Astrocyte (in vitro differentiated cells and primary cell): ENCODE data around the gene HIPK1. TPM values are rescaled to one million over a fixed set of nuclear protein-coding genes. Genes with fewer than 3 reads are reported as not detected.

Experiments
- DNase-seq: peaks from one replicate; pipeline ENCODE4 v3.0.0-alpha.2; 2010; ENCODE audit warnings: low read depth
- FAIRE-seq: peaks from 2 replicates; lab custom pipeline; 2011; peaks lifted over from hg19 to GRCh38; lab: Jason Lieb, UNC
- H2AFZ ChIP-seq: 2 replicates; pipeline ENCODE4 v1.6.0; 2012; ENCODE audit warnings: low read depth, low read length, inconsistent platforms
- H3K27ac ChIP-seq: 2 replicates; pipeline ENCODE4 v1.5.1; 2011; ENCODE audit warnings: low read depth, low read length, inconsistent platforms
- H3K27me3 ChIP-seq: 2 replicates; pipeline ENCODE4 v1.6.0; 2011; ENCODE audit warnings: low read length, inconsistent platforms; ENCODE audit not compliant: insufficient read depth
- H3K36me3 ChIP-seq: 2 replicates; pipeline ENCODE4 v1.5.1; 2011; ENCODE audit warnings: low read length, inconsistent platforms; ENCODE audit not compliant: insufficient read depth
- H3K4me1 ChIP-seq: 2 replicates; pipeline ENCODE4 v1.5.1; 2011; ENCODE audit warnings: low read length, inconsistent platforms; ENCODE audit not compliant: insufficient read depth
- H3K4me2 ChIP-seq: 2 replicates; pipeline ENCODE4 v1.6.0; 2012; ENCODE audit warnings: low read length, inconsistent platforms
- H3K4me3 ChIP-seq: 2 replicates; pipeline ENCODE4 v1.5.1; 2011; ENCODE audit warnings: low read depth, mild to moderate bottlenecking, low read length, inconsistent platforms; ENCODE audit not compliant: insufficient read depth
- H3K79me2 ChIP-seq: 2 replicates; pipeline ENCODE4 v1.6.0; 2012; ENCODE audit warnings: mild to moderate bottlenecking, low read length, inconsistent platforms; ENCODE audit not compliant: insufficient read depth
- H3K9ac ChIP-seq: 2 replicates; pipeline ENCODE4 v1.6.0; 2012; ENCODE audit warnings: mild to moderate bottlenecking, low read length, inconsistent platforms
- H3K9me3 ChIP-seq: 2 replicates; pipeline ENCODE4 v1.5.1; 2012; ENCODE audit warnings: low read depth, mild to moderate bottlenecking, low read length, inconsistent platforms; ENCODE audit not compliant: insufficient read depth
- H4K20me1 ChIP-seq: 2 replicates; pipeline ENCODE4 v1.6.0; 2012; ENCODE audit warnings: low read length, inconsistent platforms; ENCODE audit not compliant: insufficient read depth
- H3K27ac Mint-ChIP-seq: one replicate; pipeline ENCODE4 v1.8.0; 2021; ENCODE audit warnings: mild to moderate bottlenecking, mixed read lengths; ENCODE audit not compliant: unreplicated experiment
- H3K27me3 Mint-ChIP-seq: one replicate; pipeline ENCODE4 v1.8.0; 2021; ENCODE audit warnings: low read depth, mixed read lengths; ENCODE audit not compliant: unreplicated experiment
- H3K36me3 Mint-ChIP-seq: one replicate; pipeline ENCODE4 v1.8.0; 2021; ENCODE audit warnings: low read depth, mixed read lengths; ENCODE audit not compliant: unreplicated experiment
- H3K4me1 Mint-ChIP-seq: one replicate; pipeline ENCODE4 v1.8.0; 2021; ENCODE audit warnings: low read depth, mixed read lengths; ENCODE audit not compliant: unreplicated experiment
- H3K4me3 Mint-ChIP-seq: one replicate; pipeline ENCODE4 v1.8.0; 2021; ENCODE audit warnings: mild to moderate bottlenecking, moderate library complexity, mixed read lengths; ENCODE audit not compliant: unreplicated experiment
- H3K9me3 Mint-ChIP-seq: one replicate; pipeline ENCODE4 v1.8.0; 2021; ENCODE audit warnings: mild to moderate bottlenecking, mixed read lengths; ENCODE audit not compliant: unreplicated experiment
- CTCF ChIP-seq: IDR thresholded peaks from 2 replicates; pipeline ENCODE4 v1.5.1; 2011; ENCODE audit warnings: low read depth, mild to moderate bottlenecking, inconsistent platforms, low read length, moderate library complexity; ENCODE audit not compliant: insufficient read depth
- EZH2 ChIP-seq: IDR thresholded peaks from 2 replicates; pipeline ENCODE4 v1.6.1; 2012; ENCODE audit warnings: mild to moderate bottlenecking, low read length, inconsistent platforms; ENCODE audit not compliant: insufficient read depth
- total RNA-seq: library from RNA; stranded (reverse); gene quantifications from 2 replicates; pipeline ENCODE4 v1.2.1, GENCODE V29; 2021

HIPK1 gene
- total RNA-seq, 1 donor from 2014 or later: 55.4 TPM

DNA sequence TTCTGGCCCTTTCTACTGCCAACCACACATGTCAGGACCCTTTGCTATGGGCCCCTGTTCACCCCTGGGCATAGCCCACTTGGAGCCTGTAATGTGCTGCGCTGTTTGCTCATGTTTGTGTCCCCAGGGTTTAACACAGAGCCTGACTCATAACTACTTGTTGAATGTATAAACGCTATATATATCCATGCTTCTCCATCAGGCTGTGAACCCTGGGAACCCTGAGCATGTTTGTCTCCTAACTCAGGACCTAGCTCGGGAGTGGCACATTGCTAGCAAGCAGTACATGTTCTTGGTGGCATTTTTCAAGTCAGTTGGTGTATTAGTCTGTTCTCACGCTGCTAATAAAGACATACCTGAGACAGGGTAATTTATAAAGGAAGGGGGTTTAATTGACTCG, 58.1 kb downstream of the HIPK1 start:
- DNase-seq (no peak), FAIRE-seq (no peak)
- no peak overlapping the region for H3K27ac ChIP-seq
- Mint-ChIP-seq H3K4me3 (no peak overlapping the region), H3K36me3 (peaks cover 4% of the 10 kb centered on the region), H3K27ac (no peak overlapping the region), H3K4me1 (peaks cover 3% of the 10 kb centered on the region), H3K9me3 (peaks cover 11% of the 10 kb centered on the region), H3K27me3 (peaks cover 6% of the 10 kb centered on the region)
- H3K4me3 ChIP-seq: no peak overlapping the region
- TF ChIP-seq CTCF: no peak
- no peak for TF ChIP-seq EZH2
- H3K4me1 ChIP-seq: peaks cover 14% of the 10 kb centered on the region
- no peaks in the 10 kb centered on the region for H3K36me3 ChIP-seq
- H2AFZ ChIP-seq: no peak overlapping the region
- no peaks in the 10 kb centered on the region for H4K20me1 ChIP-seq
- H3K4me2 ChIP-seq: no peak overlapping the region
- no peaks in the 10 kb centered on the region for H3K27me3 ChIP-seq
- no peak overlapping the region for H3K9ac ChIP-seq
- no peaks in the 10 kb centered on the region for H3K9me3 ChIP-seq
- H3K79me2 ChIP-seq: no peaks in the 10 kb centered on the region

DNA sequence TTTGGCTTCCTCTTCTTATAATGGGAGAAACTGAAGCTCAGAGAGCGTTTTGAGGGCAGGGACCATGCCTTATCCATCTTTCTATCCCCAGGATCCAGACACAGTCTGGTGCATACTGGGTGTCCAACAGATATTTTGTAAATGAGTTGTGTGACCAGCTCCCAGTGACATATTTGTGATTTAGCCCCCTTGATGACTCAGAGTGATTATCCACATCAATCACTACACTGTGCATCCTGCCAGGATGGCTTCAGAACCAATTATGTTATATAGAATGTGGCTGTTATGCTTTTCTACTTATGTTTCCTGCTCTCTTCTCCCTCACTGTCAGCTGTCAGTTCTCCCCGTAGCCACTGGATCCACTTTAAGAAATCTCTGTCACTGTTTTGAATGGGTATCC, 61.4 kb downstream of the HIPK1 start:
- Mint-ChIP-seq H3K27me3 (peaks cover 3% of the 10 kb centered on the region), H3K36me3 (peaks cover 3% of the 10 kb centered on the region), H3K4me3 (no peak overlapping the region), H3K4me1 (no peaks in the 10 kb centered on the region), H3K27ac (no peak overlapping the region), H3K9me3 (peaks cover 21% of the 10 kb centered on the region)
- Histone ChIP-seq H3K9me3 (no peaks in the 10 kb centered on the region), H3K9ac (no peak overlapping the region), H2AFZ (no peak overlapping the region), H3K36me3 (no peaks in the 10 kb centered on the region), H3K4me3 (no peak overlapping the region), H3K27ac (no peak overlapping the region), H3K79me2 (no peaks in the 10 kb centered on the region), H4K20me1 (no peaks in the 10 kb centered on the region), H3K4me1 (no peaks in the 10 kb centered on the region), H3K27me3 (no peaks in the 10 kb centered on the region), H3K4me2 (no peak overlapping the region)
- FAIRE-seq (no peak), DNase-seq (no peak)
- no peak for TF ChIP-seq EZH2
- TF ChIP-seq CTCF: no peak

- no peak for TF ChIP-seq EZH2
- no peak for TF ChIP-seq CTCF
- no peak for DNase-seq
- Mint-ChIP-seq H3K27ac (no peak overlapping the region), H3K4me3 (no peak overlapping the region), H3K9me3 (peaks cover 21% of the 10 kb centered on the region), H3K27me3 (peaks cover 3% of the 10 kb centered on the region), H3K36me3 (peaks cover 3% of the 10 kb centered on the region), H3K4me1 (no peaks in the 10 kb centered on the region)
- no peak overlapping the region for H2AFZ ChIP-seq
- H3K36me3 ChIP-seq: no peaks in the 10 kb centered on the region
- no peaks in the 10 kb centered on the region for H3K4me1 ChIP-seq
- H3K4me2 ChIP-seq: no peak overlapping the region
- FAIRE-seq: no peak
- H3K9me3 ChIP-seq: no peaks in the 10 kb centered on the region
- H3K79me2 ChIP-seq: no peaks in the 10 kb centered on the region
- no peaks in the 10 kb centered on the region for H3K27me3 ChIP-seq
- H3K9ac ChIP-seq: no peak overlapping the region
- no peaks in the 10 kb centered on the region for H4K20me1 ChIP-seq
- H3K27ac ChIP-seq: no peak overlapping the region
- H3K4me3 ChIP-seq: no peak overlapping the region
These were observed 61.8 kb downstream of the HIPK1 start for GRCh38 chr1:113990961-113991360.
